GM23248 (cell line): ENCODE results near the gene INAFM1.

Experiments used
- EZH2 ChIP-seq: fragments of 200-600 bp; sonication (generic); IDR thresholded peaks from 2 replicates; pipeline ENCODE4 v1.6.1; 2018; ENCODE audit warnings: antibody characterized with exemption, mild to moderate bottlenecking; ENCODE audit not compliant: insufficient read depth, poor library complexity, severe bottlenecking
- EZH2phosphoT487 ChIP-seq: fragments of 200-600 bp; sonication (generic); IDR thresholded peaks from 2 replicates; pipeline ENCODE4 v1.6.1; 2018; ENCODE audit warnings: antibody characterized with exemption, moderate library complexity, mild to moderate bottlenecking, low read depth; ENCODE audit not compliant: insufficient read depth

- no peak for TF ChIP-seq EZH2
- no peak for TF ChIP-seq EZH2phosphoT487
These were observed 9.7 kb downstream of the INAFM1 start for GRCh38 chr19:47284324-47284899.
